ENCODE measurements around the gene ELAVL4.

Gene ELAVL4

DNA sequence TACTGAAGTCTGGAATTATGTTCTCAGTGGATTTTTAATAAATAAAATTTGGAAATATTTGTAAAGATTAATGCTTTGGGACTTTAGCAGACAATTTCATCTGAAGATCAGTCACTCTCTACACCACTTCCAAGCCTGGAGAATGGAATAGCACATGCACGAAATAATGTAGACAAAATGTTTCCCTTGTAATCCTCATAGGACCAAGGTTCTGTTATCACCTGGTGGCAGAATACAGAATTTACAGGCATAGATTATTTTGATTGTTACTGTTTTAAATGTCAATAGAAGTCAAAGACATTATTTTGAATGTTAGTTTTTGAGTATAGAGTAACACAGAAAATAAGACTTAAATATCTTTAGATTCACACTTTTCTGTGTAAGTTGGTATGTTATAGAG is 9.1 kb upstream of the ELAVL4 start:
- Histone ChIP-seq H3K36me3 (ENCODE audit: low read length) (no peaks in the 10 kb centered on the region), H4K20me1 (ENCODE audit: low read depth, low read length) (no peaks in the 10 kb centered on the region), H2AFZ (ENCODE audit: low read depth, low read length, severe bottlenecking) (no peak overlapping the region), H3K9me3 (ENCODE audit: insufficient read depth, low read length) (no peaks in the 10 kb centered on the region), H3K9ac (ENCODE audit: low read length) (no peak overlapping the region), H3K4me3 (ENCODE audit: insufficient read depth, low read length, poor library complexity, severe bottlenecking) (no peak overlapping the region), H3K4me2 (ENCODE audit: low read depth, low read length, poor library complexity, severe bottlenecking) (no peak overlapping the region), H3K79me2 (ENCODE audit: insufficient read depth, low read length) (no peaks in the 10 kb centered on the region), H3K9me2 (replicated peaks; ENCODE audit: insufficient read depth, low read length) (no peaks in the 10 kb centered on the region), H3K27me3 (ENCODE audit: low read length) (no peaks in the 10 kb centered on the region), H3F3A (ENCODE audit: insufficient read depth) (no peaks in the 10 kb centered on the region), H3K27ac (ENCODE audit: low read depth, low read length) (no peak overlapping the region)
- TF ChIP-seq, protein P1, sequence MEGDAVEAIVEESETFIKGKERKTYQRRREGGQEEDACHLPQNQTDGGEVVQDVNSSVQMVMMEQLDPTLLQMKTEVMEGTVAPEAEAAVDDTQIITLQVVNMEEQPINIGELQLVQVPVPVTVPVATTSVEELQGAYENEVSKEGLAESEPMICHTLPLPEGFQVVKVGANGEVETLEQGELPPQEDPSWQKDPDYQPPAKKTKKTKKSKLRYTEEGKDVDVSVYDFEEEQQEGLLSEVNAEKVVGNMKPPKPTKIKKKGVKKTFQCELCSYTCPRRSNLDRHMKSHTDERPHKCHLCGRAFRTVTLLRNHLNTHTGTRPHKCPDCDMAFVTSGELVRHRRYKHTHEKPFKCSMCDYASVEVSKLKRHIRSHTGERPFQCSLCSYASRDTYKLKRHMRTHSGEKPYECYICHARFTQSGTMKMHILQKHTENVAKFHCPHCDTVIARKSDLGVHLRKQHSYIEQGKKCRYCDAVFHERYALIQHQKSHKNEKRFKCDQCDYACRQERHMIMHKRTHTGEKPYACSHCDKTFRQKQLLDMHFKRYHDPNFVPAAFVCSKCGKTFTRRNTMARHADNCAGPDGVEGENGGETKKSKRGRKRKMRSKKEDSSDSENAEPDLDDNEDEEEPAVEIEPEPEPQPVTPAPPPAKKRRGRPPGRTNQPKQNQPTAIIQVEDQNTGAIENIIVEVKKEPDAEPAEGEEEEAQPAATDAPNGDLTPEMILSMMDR (IDR thresholded peaks at IDR 0.05; ENCODE audit: insufficient read depth, low read length, poor library complexity, severe bottlenecking): no peak
- TF ChIP-seq EZH2phosphoT487 (conservative IDR thresholded peaks at IDR 0.05; ENCODE audit: low read length): no peak

DNA sequence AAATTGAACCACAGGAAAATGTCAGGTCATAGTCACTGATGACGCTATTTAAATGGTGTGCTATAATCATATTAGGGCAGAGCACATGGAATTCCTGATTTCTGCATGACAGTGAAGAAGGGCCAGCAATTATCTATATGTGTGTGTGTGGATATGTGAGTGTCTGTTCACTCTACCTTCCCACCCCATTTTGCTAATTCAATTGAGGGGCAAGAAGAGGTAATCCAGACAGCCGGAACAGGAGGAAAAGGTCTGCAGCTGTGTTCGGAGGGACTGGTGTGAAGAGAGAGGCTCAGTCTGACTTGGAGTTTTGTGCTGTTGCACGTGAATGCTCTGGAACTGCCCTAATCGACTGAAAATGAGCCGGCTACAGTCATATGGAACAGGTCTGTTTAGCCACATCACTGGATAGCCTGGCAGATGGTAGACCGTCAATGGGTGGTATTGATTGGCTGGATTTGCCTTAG is 5.1 kb upstream of the ELAVL4 start:
- no peak for TF ChIP-seq EZH2phosphoT487 (conservative IDR thresholded peaks at IDR 0.05; ENCODE audit: low read length)
- no peaks in the 10 kb centered on the region for H3K27me3 ChIP-seq (ENCODE audit: low read length)
- H3K9ac ChIP-seq (ENCODE audit: low read length): no peak overlapping the region
- no peaks in the 10 kb centered on the region for H3K9me2 ChIP-seq (replicated peaks; ENCODE audit: insufficient read depth, low read length)
- no peaks in the 10 kb centered on the region for H3K79me2 ChIP-seq (ENCODE audit: insufficient read depth, low read length)
- no peak overlapping the region for H3K27ac ChIP-seq (ENCODE audit: low read depth, low read length)
- no peak overlapping the region for H3K4me3 ChIP-seq (ENCODE audit: insufficient read depth, low read length, poor library complexity, severe bottlenecking)
- no peaks in the 10 kb centered on the region for H3K36me3 ChIP-seq (ENCODE audit: low read length)
- H4K20me1 ChIP-seq (ENCODE audit: low read depth, low read length): no peaks in the 10 kb centered on the region
- no peaks in the 10 kb centered on the region for H3K9me3 ChIP-seq (ENCODE audit: insufficient read depth, low read length)
- no peak overlapping the region for H3K4me2 ChIP-seq (ENCODE audit: low read depth, low read length, poor library complexity, severe bottlenecking)
- no peak overlapping the region for H2AFZ ChIP-seq (ENCODE audit: low read depth, low read length, severe bottlenecking)
- no peaks in the 10 kb centered on the region for H3F3A ChIP-seq (ENCODE audit: insufficient read depth)

DNA sequence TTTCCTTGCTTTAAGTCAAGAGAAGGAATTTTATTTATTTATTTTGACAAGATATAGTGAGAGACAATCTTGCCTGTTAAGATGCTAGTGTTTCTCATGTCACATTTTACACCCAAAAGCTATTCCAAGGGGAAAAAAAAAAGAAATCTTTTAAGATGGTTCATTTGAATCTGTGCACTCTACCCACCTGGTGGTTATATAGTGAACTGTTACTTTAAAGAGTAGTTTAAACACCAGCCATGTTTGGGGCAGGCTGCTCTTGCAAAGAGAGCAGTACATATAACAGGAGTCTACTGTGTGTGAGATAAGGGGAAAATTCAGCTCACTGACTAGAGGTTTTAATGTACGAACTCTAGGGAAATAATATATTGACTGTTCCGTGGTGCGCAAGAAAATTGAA is 3.3 kb upstream of the ELAVL4 start:
- Histone ChIP-seq H2AFZ (ENCODE audit: low read depth, low read length, severe bottlenecking) (no peak overlapping the region), H3K27me3 (ENCODE audit: low read length) (no peaks in the 10 kb centered on the region), H3K4me2 (ENCODE audit: low read depth, low read length, poor library complexity, severe bottlenecking) (no peak overlapping the region), H4K20me1 (ENCODE audit: low read depth, low read length) (no peaks in the 10 kb centered on the region), H3F3A (ENCODE audit: insufficient read depth) (no peaks in the 10 kb centered on the region), H3K9me2 (replicated peaks; ENCODE audit: insufficient read depth, low read length) (no peaks in the 10 kb centered on the region), H3K36me3 (ENCODE audit: low read length) (no peaks in the 10 kb centered on the region), H3K79me2 (ENCODE audit: insufficient read depth, low read length) (no peaks in the 10 kb centered on the region), H3K9me3 (ENCODE audit: insufficient read depth, low read length) (no peaks in the 10 kb centered on the region), H3K4me3 (ENCODE audit: insufficient read depth, low read length, poor library complexity, severe bottlenecking) (no peak overlapping the region), H3K9ac (ENCODE audit: low read length) (no peak overlapping the region), H3K27ac (ENCODE audit: low read depth, low read length) (no peak overlapping the region)
- no peak for TF ChIP-seq EZH2phosphoT487 (conservative IDR thresholded peaks at IDR 0.05; ENCODE audit: low read length)
- TF ChIP-seq, protein P1 (IDR thresholded peaks at IDR 0.05; ENCODE audit: insufficient read depth, low read length, poor library complexity, severe bottlenecking): no peak

DNA sequence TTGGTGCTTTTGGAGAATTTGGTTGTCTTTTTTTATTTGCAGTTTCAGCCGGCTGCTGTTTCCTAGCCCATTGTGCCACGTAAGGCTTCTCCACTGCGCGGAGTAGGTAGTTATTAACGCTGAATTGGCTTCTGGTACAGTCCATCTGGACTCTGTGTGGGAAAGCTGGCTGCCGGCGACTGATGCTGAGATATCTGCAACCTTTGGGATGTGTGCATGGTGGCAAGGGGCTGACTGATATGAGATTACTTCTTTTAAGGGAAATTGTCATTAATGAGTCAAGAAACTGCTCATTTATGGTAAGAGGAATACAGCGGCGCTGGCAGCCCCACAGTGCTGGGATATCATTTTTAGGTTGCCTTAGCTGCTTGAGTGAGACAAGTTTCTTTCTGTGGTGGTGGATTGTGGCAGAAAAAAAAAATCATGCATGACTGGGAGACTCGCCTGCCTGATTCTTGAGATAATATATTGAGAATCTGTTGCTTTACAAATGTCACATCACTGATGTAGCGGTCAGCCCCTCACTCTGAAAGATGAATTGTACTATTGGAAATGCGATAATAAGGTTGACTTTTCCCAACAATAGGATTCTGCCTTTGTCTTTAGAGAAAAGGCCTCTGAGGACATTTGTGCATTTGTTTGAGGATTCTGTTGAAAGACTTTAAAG is 2.5 kb upstream of the ELAVL4 start:
- H3K9me2 ChIP-seq (replicated peaks; ENCODE audit: insufficient read depth, low read length): no peaks in the 10 kb centered on the region
- no peaks in the 10 kb centered on the region for H3F3A ChIP-seq (ENCODE audit: insufficient read depth)
- H4K20me1 ChIP-seq (ENCODE audit: low read depth, low read length): no peaks in the 10 kb centered on the region
- H3K27me3 ChIP-seq (ENCODE audit: low read length): no peaks in the 10 kb centered on the region
- no peaks in the 10 kb centered on the region for H3K79me2 ChIP-seq (ENCODE audit: insufficient read depth, low read length)
- no peak overlapping the region for H3K4me3 ChIP-seq (ENCODE audit: insufficient read depth, low read length, poor library complexity, severe bottlenecking)
- no peak for TF ChIP-seq EZH2phosphoT487 (conservative IDR thresholded peaks at IDR 0.05; ENCODE audit: low read length)
- TF ChIP-seq, protein P1 (IDR thresholded peaks at IDR 0.05; ENCODE audit: insufficient read depth, low read length, poor library complexity, severe bottlenecking): no peak
- H3K36me3 ChIP-seq (ENCODE audit: low read length): no peaks in the 10 kb centered on the region
- H3K27ac ChIP-seq (ENCODE audit: low read depth, low read length): no peak overlapping the region
- no peaks in the 10 kb centered on the region for H3K9me3 ChIP-seq (ENCODE audit: insufficient read depth, low read length)
- no peak overlapping the region for H3K9ac ChIP-seq (ENCODE audit: low read length)
- no peak overlapping the region for H3K4me2 ChIP-seq (ENCODE audit: low read depth, low read length, poor library complexity, severe bottlenecking)
- no peak overlapping the region for H2AFZ ChIP-seq (ENCODE audit: low read depth, low read length, severe bottlenecking)

Data from SU-DHL-6 (cell line).